ENCODE data around the gene CRYZL1. TPM values are rescaled to one million over a fixed set of nuclear protein-coding genes. Genes with fewer than 3 reads are reported as not detected.
A peak's percentile ranks its signal among the peaks of the same experiment; 100 is the strongest.

Gene CRYZL1
- total RNA-seq, 4 donors from 2014 or later, result 27.9 to 53.5 (median 33.9) TPM

GRCh38 chr21:33662046-33662445, 20.5 kb upstream of the CRYZL1 start:
- Histone ChIP-seq H3K9me3 (no peaks in the 10 kb centered on the region), H3K27me3 (no peaks in the 10 kb centered on the region), H3K27ac (peak overlapping the region in 1 of 3 donors; percentile 3), H3K4me3 (replicated peaks in 1 of 3) (no peak overlapping the region), H3K4me1 (peaks cover 24% of the 10 kb centered on the region in 2 donors), H3K36me3 (no peaks in the 10 kb centered on the region)
- intact Hi-C loops (cut with DNase I), result no loop called here
- DNase-seq, result no peak
- no peak for TF ChIP-seq POLR2A (IDR thresholded peaks at IDR 0.05)
- TF ChIP-seq CTCF (IDR thresholded peaks at IDR 0.05), result no peak
- WGBS, 2 donors, result 90 to 93% methylated on average over 3 of the region's 3 CpGs

GRCh38 chr21:33661146-33661545, 19.6 kb upstream of the CRYZL1 start:
- H3K4me3 ChIP-seq (replicated peaks in 1 of 3), result no peak overlapping the region
- intact Hi-C loops (cut with DNase I), result no loop called here
- H3K36me3 ChIP-seq, result no peaks in the 10 kb centered on the region
- no peaks in the 10 kb centered on the region for H3K27me3 ChIP-seq
- TF ChIP-seq CTCF (IDR thresholded peaks at IDR 0.05), result no peak
- DNase-seq, result no peak
- H3K9me3 ChIP-seq, result no peaks in the 10 kb centered on the region
- H3K27ac ChIP-seq, result peak overlapping the region; percentile 85 to 93 (median 86)
- peaks cover 24 to 28% of the 10 kb centered on the region in 2 donors for H3K4me1 ChIP-seq
- 89 to 95% methylated on average over 1 of the region's 1 CpG for WGBS, 2 donors

GRCh38 chr21:33660406-33660805, 18.9 kb upstream of the CRYZL1 start:
- Histone ChIP-seq H3K9me3 (no peaks in the 10 kb centered on the region), H3K4me1 (peaks cover 31 to 34% of the 10 kb centered on the region in 2 donors), H3K27me3 (no peaks in the 10 kb centered on the region), H3K36me3 (no peaks in the 10 kb centered on the region), H3K4me3 (replicated peaks in 1 of 3) (no peak overlapping the region), H3K27ac (peak overlapping the region; percentile 85 to 93 (median 86))
- TF ChIP-seq POLR2A (IDR thresholded peaks at IDR 0.05) (no peak), CTCF (IDR thresholded peaks at IDR 0.05) (no peak)
- intact Hi-C loops (cut with DNase I), result no loop called here
- 16 to 18% methylated on average over 1 of the region's 1 CpG for WGBS, 2 donors
- no peak for DNase-seq

- Histone ChIP-seq H3K27ac (peak overlapping the region; percentile 85 to 93 (median 86)), H3K4me3 (replicated peaks in 1 of 3) (no peak overlapping the region), H3K9me3 (no peaks in the 10 kb centered on the region), H3K4me1 (peaks cover 33 to 39% of the 10 kb centered on the region in 2 donors), H3K36me3 (no peaks in the 10 kb centered on the region), H3K27me3 (no peaks in the 10 kb centered on the region)
- intact Hi-C loops (cut with DNase I), result no loop called here
- no peak for DNase-seq
- no peak for TF ChIP-seq POLR2A (IDR thresholded peaks at IDR 0.05)
- no peak for TF ChIP-seq CTCF (IDR thresholded peaks at IDR 0.05)
- 91 to 93% methylated on average over 1 of the region's 1 CpG for WGBS, 2 donors
These were observed 18.0 kb upstream of the CRYZL1 start for GRCh38 chr21:33659568-33659949.

GRCh38 chr21:33658919-33659567, 17.5 kb upstream of the CRYZL1 start:
- H3K4me1 ChIP-seq, result peaks cover 33 to 39% of the 10 kb centered on the region in 2 donors
- intact Hi-C loops (cut with DNase I), result no loop called here
- DNase-seq, result no peak

More at GRCh38 chr21:33658919-33659567, 17.5 kb upstream of the CRYZL1 start:
- Histone ChIP-seq H3K4me3 (replicated peaks in 1 of 3) (no peak overlapping the region), H3K27me3 (no peaks in the 10 kb centered on the region), H3K9me3 (no peaks in the 10 kb centered on the region), H3K36me3 (no peaks in the 10 kb centered on the region), H3K27ac (peak overlapping the region in 2 of 3 donors; percentile 85 to 86)
- 86 to 88% methylated on average over 7 of the region's 7 CpGs for WGBS, 2 donors
- TF ChIP-seq POLR2A (IDR thresholded peaks at IDR 0.05) (no peak), CTCF (IDR thresholded peaks at IDR 0.05) (no peak)
